Peyer's patch (tissue), 4 donors: Measurements from ENCODE around the gene PAQR6.

ENCODE experiments used
- CTCF ChIP-seq, 6 experiments: fragments of 450-650 bp in 4 of 6; fragments of 200-600 bp in 2 of 6; sonication (generic) in 1 of 6; IDR thresholded peaks; one replicate each; pipeline ENCODE4 v1.5.1; 2017 to 2019; ENCODE audit warnings: antibody characterized with exemption in 6 of 6, mild to moderate bottlenecking in 3 of 6, moderate library complexity in 1 of 6
- POLR2A ChIP-seq, 2 donors: fragments of 450-650 bp; IDR thresholded peaks; one replicate each; pipeline ENCODE4 v1.5.1; 2017; ENCODE audit warnings: antibody characterized with exemption in 2 of 2, mild to moderate bottlenecking in 2 of 2, moderate library complexity in 2 of 2

- TF ChIP-seq POLR2A (IDR thresholded peaks at IDR 0.05) = no peak
- TF ChIP-seq CTCF (IDR thresholded peaks at IDR 0.05) = no peak
Observed at GRCh38 chr1:156283521-156283920, 35.7 kb upstream of the PAQR6 start.
